Endothelial cell of umbilical vein (primary cell): ENCODE measurements around the gene PARP1. TPM values are rescaled to one million over a fixed set of nuclear protein-coding genes. Genes with fewer than 3 reads are reported as not detected.

Experiments
- BruUV-seq: library from RNA; stranded (reverse); fragments of 400-500 nt; replicated peaks from 2 replicates; lab custom pipeline; 2021; lab: Mats Ljungman, UMichigan
- CTCF ChIA-PET: fragments of 300-600, 350-600 bp; sonication (Branson Sonifier 250); formaldehyde crosslinking; loops from one replicate; lab custom pipeline; 2021; ENCODE audit warnings: antibody characterized with exemption, inconsistent platforms; lab: Charles Lee
- POLR2A ChIA-PET: fragments of 300-600, 350-600 bp; sonication (Branson Sonifier 250); formaldehyde crosslinking; loops from one replicate; lab custom pipeline; 2021; ENCODE audit warnings: antibody characterized with exemption, inconsistent platforms; lab: Charles Lee
- DNase-seq: peaks from one replicate; pipeline ENCODE4 v3.0.0-alpha.2; 2011; ENCODE audit warnings: low read depth, low spot score
- FAIRE-seq: peaks from 2 replicates; lab custom pipeline; 2011; peaks lifted over from hg19 to GRCh38; lab: Jason Lieb, UNC
- H2AFZ ChIP-seq: 2 replicates; pipeline ENCODE4 v1.6.0; 2012; ENCODE audit warnings: low read depth, low read length, control low read depth, inconsistent platforms
- H3K27ac ChIP-seq: 2 replicates; pipeline ENCODE4 v1.5.1; 2011; ENCODE audit warnings: low read depth, mild to moderate bottlenecking, control low read depth, low read length, moderate library complexity; ENCODE audit not compliant: insufficient read depth
- H3K27me3 ChIP-seq, 2 experiments: 2 replicates each; pipeline versions ENCODE4 v1.6.0 to v1.6.1; 2011; ENCODE audit warnings: low read length in 2 of 2, mixed read lengths in 1 of 2; ENCODE audit not compliant: control insufficient read depth in 2 of 2, insufficient read depth in 2 of 2
- H3K36me3 ChIP-seq, 2 experiments: 2 replicates in 1 of 2; 3 replicates in 1 of 2; pipeline ENCODE4 v1.5.1; 2011; ENCODE audit warnings: low read length in 2 of 2, mild to moderate bottlenecking in 1 of 2, moderate library complexity in 1 of 2; ENCODE audit not compliant: control insufficient read depth in 2 of 2, insufficient read depth in 2 of 2; ENCODE audit errors: extremely low read depth in 1 of 2
- H3K4me1 ChIP-seq: 3 replicates; pipeline ENCODE4 v1.5.1; 2011; ENCODE audit warnings: mild to moderate bottlenecking, low read length; ENCODE audit not compliant: control insufficient read depth, insufficient read depth; ENCODE audit errors: extremely low read depth
- H3K4me2 ChIP-seq: 2 replicates; pipeline ENCODE4 v1.6.1; 2011; ENCODE audit warnings: low read length, control low read depth, mixed read lengths; ENCODE audit not compliant: insufficient read depth
- H3K4me3 ChIP-seq, 3 experiments: fragments of 200-600 bp in 1 of 3; sonication (generic), shearing (Covaris generic) in 1 of 3; replicated peaks in 1 of 3; 2 replicates each; pipeline ENCODE4 v1.5.1; 2011 to 2016; ENCODE audit warnings: control low read depth in 3 of 3, low read length in 3 of 3, mild to moderate bottlenecking in 2 of 3, inconsistent platforms in 1 of 3, low read depth in 1 of 3, moderate library complexity in 1 of 3; ENCODE audit not compliant: insufficient read depth in 1 of 3
- H3K79me2 ChIP-seq: 2 replicates; pipeline ENCODE4 v1.6.0; 2012; ENCODE audit warnings: low read length, inconsistent platforms; ENCODE audit not compliant: control insufficient read depth, insufficient read depth
- H3K9ac ChIP-seq: replicated peaks from 2 replicates; pipeline ENCODE3; 2011; ENCODE audit warnings: low read length, control low read depth; ENCODE audit not compliant: insufficient read depth; ENCODE audit errors: extremely low read depth
- H3K9me1 ChIP-seq: replicated peaks from 3 replicates; pipeline ENCODE4 v1.6.0; 2011; ENCODE audit warnings: mild to moderate bottlenecking, low read length; ENCODE audit not compliant: control insufficient read depth, insufficient read depth; ENCODE audit errors: extremely low read depth
- H3K9me3 ChIP-seq: replicated peaks from 2 replicates; pipeline ENCODE4 v1.5.1; 2012; ENCODE audit warnings: low read length, inconsistent platforms; ENCODE audit not compliant: control insufficient read depth, insufficient read depth
- H4K20me1 ChIP-seq: replicated peaks from 2 replicates; pipeline ENCODE3; 2011; ENCODE audit warnings: mild to moderate bottlenecking, low read length; ENCODE audit not compliant: control insufficient read depth, insufficient read depth; ENCODE audit errors: extremely low read depth
- CTCF ChIP-seq, 2 donors: IDR thresholded peaks; 1 replicate in 1 of 2; 2 replicates in 1 of 2; pipeline ENCODE4 v1.5.1; 2011; ENCODE audit warnings: low read length in 2 of 2, mild to moderate bottlenecking in 2 of 2, moderate library complexity in 2 of 2, control low read depth in 1 of 2, inconsistent platforms in 1 of 2, low read depth in 1 of 2; ENCODE audit not compliant: insufficient read depth in 1 of 2; ENCODE audit errors: extremely low read depth in 1 of 2
- EZH2 ChIP-seq: IDR thresholded peaks from 2 replicates; pipeline ENCODE4 v1.6.1; 2012; ENCODE audit warnings: borderline replicate concordance, low read depth, mild to moderate bottlenecking, moderate library complexity, low read length, inconsistent platforms; ENCODE audit not compliant: severe bottlenecking
- FOS ChIP-seq: IDR thresholded peaks from 2 replicates; pipeline ENCODE4 v1.6.1; 2011; ENCODE audit warnings: mild to moderate bottlenecking, low read length, moderate library complexity, borderline replicate concordance; ENCODE audit not compliant: insufficient read depth
- GATA2 ChIP-seq: IDR thresholded peaks from 2 replicates; pipeline ENCODE4 v1.7.0; 2011; ENCODE audit warnings: low read depth, mild to moderate bottlenecking, moderate library complexity, mixed read lengths, low read length; ENCODE audit not compliant: insufficient read length, insufficient read depth
- JUN ChIP-seq: IDR thresholded peaks from 2 replicates; pipeline ENCODE4 v1.6.1; 2011; ENCODE audit warnings: borderline replicate concordance, low read depth; ENCODE audit not compliant: insufficient read length, insufficient read depth
- MAX ChIP-seq: IDR thresholded peaks from 2 replicates; pipeline ENCODE4 v1.6.1; 2011; ENCODE audit not compliant: insufficient read depth, insufficient read length
- MYC ChIP-seq: IDR thresholded peaks from one replicate; pipeline ENCODE4 v1.6.1; 2011; ENCODE audit warnings: mild to moderate bottlenecking, low read depth, low read length
- POLR2A ChIP-seq: IDR thresholded peaks from 2 replicates; pipeline ENCODE4 v1.6.1; 2012; ENCODE audit warnings: low read depth, mild to moderate bottlenecking, control low read depth, low read length
- POLR2AphosphoS5 ChIP-seq: IDR thresholded peaks from 2 replicates; pipeline ENCODE4 v1.6.1; 2012; ENCODE audit warnings: low read depth, mild to moderate bottlenecking, control low read depth, low read length, moderate library complexity; ENCODE audit not compliant: insufficient read depth
- dilution Hi-C: fragments of 300-500 bp; cut with MboI; formaldehyde crosslinking; loops from one replicate; pipeline ENCODE4 v1.15.0; 2019; ENCODE audit warnings: low sequenced_read_pairs; ENCODE audit not compliant: extremely low pct_ligation_motif_present
- intact Hi-C: fragments of 100-400 bp; cut with micrococcal nuclease; formaldehyde crosslinking; loops from one replicate; pipeline ENCODE4 v1.10.0; 2022
- polyA plus RNA-seq, 4 experiments: library from polyadenylated mRNA; depleted of rRNA in 3 of 4; stranded (reverse) in 3 of 4; unstranded in 1 of 4; fragments of >200 nt; gene quantifications; 2 replicates each; pipeline versions ENCODE4 v1.2.1 to v1.2.3, GENCODE V29; 2011 to 2012; ENCODE audit warnings: missing spikeins in 1 of 4
- total RNA-seq: library from RNA; stranded (reverse); gene quantifications from 2 replicates; pipeline ENCODE4 v1.2.3, GENCODE V29; 2021

The PARP1 gene
- total and polyA plus RNA-seq, 2 donors (not counting 3 experiments of a cell fraction or from before 2014, with no cell fraction given) = 136 to 160 TPM

GRCh38 chr1:226410958-226411357 lies 3.1 kb upstream of the PARP1 start:
- CTCF ChIA-PET = no interaction called here
- Histone ChIP-seq H3K27me3 (peaks cover 7 to 10% of the 10 kb centered on the region in 2 experiments), H3K36me3 (no peaks in the 10 kb centered on the region), H4K20me1 (no peaks in the 10 kb centered on the region), H3K4me3 (no peak overlapping the region), H3K9me3 (no peaks in the 10 kb centered on the region), H3K4me1 (peaks cover 12% of the 10 kb centered on the region), H2AFZ (no peak overlapping the region), H3K9ac (no peak overlapping the region), H3K27ac (no peak overlapping the region), H3K79me2 (peaks cover 14% of the 10 kb centered on the region), H3K9me1 (no peaks in the 10 kb centered on the region), H3K4me2 (no peak overlapping the region)
- no TSS peak for BruUV-seq
- intact Hi-C loops (no loop called here), dilution Hi-C loops (no loop called here)
- TF ChIP-seq EZH2 (no peak), MYC (no peak), GATA2 (no peak), JUN (no peak), CTCF (IDR thresholded peaks at IDR 0.05; ENCODE audit: extremely low read depth in 1 of 2, insufficient read depth in 1 of 2, low read depth in 1 of 2, low read length in 2 of 2) (no peak), POLR2A (no peak), POLR2AphosphoS5 (no peak), MAX (no peak), FOS (no peak)
- DNase-seq (no peak), FAIRE-seq (no peak)
- POLR2A ChIA-PET = no interaction called here
